ENCODE data around the gene GNA12.

GRCh38 chr7:2878306-2878705 is 34.2 kb upstream of the GNA12 start:
- TF ChIP-seq, protein P1, sequence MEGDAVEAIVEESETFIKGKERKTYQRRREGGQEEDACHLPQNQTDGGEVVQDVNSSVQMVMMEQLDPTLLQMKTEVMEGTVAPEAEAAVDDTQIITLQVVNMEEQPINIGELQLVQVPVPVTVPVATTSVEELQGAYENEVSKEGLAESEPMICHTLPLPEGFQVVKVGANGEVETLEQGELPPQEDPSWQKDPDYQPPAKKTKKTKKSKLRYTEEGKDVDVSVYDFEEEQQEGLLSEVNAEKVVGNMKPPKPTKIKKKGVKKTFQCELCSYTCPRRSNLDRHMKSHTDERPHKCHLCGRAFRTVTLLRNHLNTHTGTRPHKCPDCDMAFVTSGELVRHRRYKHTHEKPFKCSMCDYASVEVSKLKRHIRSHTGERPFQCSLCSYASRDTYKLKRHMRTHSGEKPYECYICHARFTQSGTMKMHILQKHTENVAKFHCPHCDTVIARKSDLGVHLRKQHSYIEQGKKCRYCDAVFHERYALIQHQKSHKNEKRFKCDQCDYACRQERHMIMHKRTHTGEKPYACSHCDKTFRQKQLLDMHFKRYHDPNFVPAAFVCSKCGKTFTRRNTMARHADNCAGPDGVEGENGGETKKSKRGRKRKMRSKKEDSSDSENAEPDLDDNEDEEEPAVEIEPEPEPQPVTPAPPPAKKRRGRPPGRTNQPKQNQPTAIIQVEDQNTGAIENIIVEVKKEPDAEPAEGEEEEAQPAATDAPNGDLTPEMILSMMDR (IDR thresholded peaks at IDR 0.05; ENCODE audit: poor library complexity) = no peak
- TF ChIP-seq EZH2phosphoT487 (IDR thresholded peaks at IDR 0.05; ENCODE audit: low read depth, severe bottlenecking, unreplicated experiment) = no peak

Measured in hepatocyte (in vitro differentiated cells).